SK-N-SH (cell line): ENCODE data around the gene JPH3. TPM values are rescaled to one million over a fixed set of nuclear protein-coding genes. Genes with fewer than 3 reads are reported as not detected.

ENCODE experiments used
- CTCF ChIA-PET: fragments of 300-600, 350-600 bp; formaldehyde crosslinking; extraction: SDS; loops from one replicate; lab custom pipeline; 2021; lab: Yijun Ruan, JAX
- POLR2A ChIA-PET: fragments of 350-600 bp; sonication (Branson Sonifier 250); formaldehyde crosslinking; extraction: SDS; loops from one replicate; lab custom pipeline; 2020; ENCODE audit warnings: antibody characterized with exemption, inconsistent platforms; lab: Yijun Ruan, JAX
- DNase-seq: peaks from one replicate; pipeline ENCODE4 v3.0.0; 2012
- H2AFZ ChIP-seq: fragments of 200-600 bp; sonication (generic); 2 replicates; pipeline ENCODE4 v1.8.1; 2016; ENCODE audit warnings: antibody characterized with exemption, mild to moderate bottlenecking, low read depth
- H3F3A ChIP-seq: fragments of 200-600 bp; sonication (generic); replicated peaks from 2 replicates; pipeline ENCODE3; 2016; ENCODE audit warnings: antibody characterized with exemption, mild to moderate bottlenecking; ENCODE audit not compliant: insufficient read depth
- H3K27ac ChIP-seq, 2 experiments: fragments of 200-500 bp in 1 of 2; fragments of 200-600 bp in 1 of 2; sonication (Bioruptor generic) in 1 of 2; sonication (generic), shearing (Covaris generic) in 1 of 2; 2 replicates each; pipeline versions ENCODE4 v1.5.1 to v1.6.1; 2014 to 2016; ENCODE audit warnings: low read depth in 2 of 2, inconsistent platforms in 1 of 2, low read length in 1 of 2, mild to moderate bottlenecking in 1 of 2, mixed read lengths in 1 of 2
- H3K27me3 ChIP-seq: fragments of 200-600 bp; sonication (generic), shearing (Covaris generic); 2 replicates; pipeline ENCODE4 v1.6.1; 2016; ENCODE audit warnings: mixed run types; ENCODE audit not compliant: insufficient read depth
- H3K36me3 ChIP-seq, 2 experiments: fragments of 200-500 bp in 1 of 2; fragments of 200-600 bp in 1 of 2; sonication (Bioruptor generic) in 1 of 2; sonication (generic) in 1 of 2; replicated peaks in 1 of 2; 2 replicates each; pipeline versions ENCODE3 to v1.5.1; 2014 to 2016; ENCODE audit warnings: low read length in 1 of 2, mild to moderate bottlenecking in 1 of 2; ENCODE audit not compliant: insufficient read depth in 2 of 2, control insufficient read depth in 1 of 2
- H3K4me1 ChIP-seq, 2 experiments: fragments of 200-500 bp in 1 of 2; fragments of 200-600 bp in 1 of 2; sonication (Bioruptor generic) in 1 of 2; sonication (generic), shearing (Covaris generic) in 1 of 2; 2 replicates each; pipeline versions ENCODE4 v1.5.1 to v1.6.1; 2014 to 2016; ENCODE audit warnings: low read depth in 1 of 2, low read length in 1 of 2, mixed run types in 1 of 2; ENCODE audit not compliant: insufficient read depth in 2 of 2, control insufficient read depth in 1 of 2
- H3K4me2 ChIP-seq: fragments of 200-600 bp; sonication (generic), shearing (Covaris generic); 2 replicates; pipeline ENCODE4 v1.6.1; 2017; ENCODE audit warnings: mixed run types
- H3K4me3 ChIP-seq, 2 experiments: fragments of 200-500 bp in 1 of 2; fragments of 200-600 bp in 1 of 2; sonication (Bioruptor generic) in 1 of 2; sonication (generic), shearing (Covaris generic) in 1 of 2; 2 replicates each; pipeline versions ENCODE4 v1.5.1 to v1.8.1; 2014 to 2016; ENCODE audit warnings: low read depth in 2 of 2, inconsistent platforms in 1 of 2, low read length in 1 of 2, mild to moderate bottlenecking in 1 of 2, mixed read lengths in 1 of 2, moderate library complexity in 1 of 2
- H3K79me2 ChIP-seq: fragments of 200-600 bp; sonication (generic); 2 replicates; pipeline ENCODE4 v1.8.1; 2017; ENCODE audit warnings: mild to moderate bottlenecking; ENCODE audit not compliant: insufficient read depth
- H3K9ac ChIP-seq: fragments of 200-600 bp; sonication (generic); 2 replicates; pipeline ENCODE4 v1.6.1; 2017; ENCODE audit warnings: mixed run types
- H3K9me2 ChIP-seq: fragments of 200-600 bp; sonication (generic); 2 replicates; pipeline ENCODE4 v1.6.1; 2017; ENCODE audit warnings: mixed run types
- H3K9me3 ChIP-seq: fragments of 200-600 bp; sonication (generic); 2 replicates; pipeline ENCODE4 v1.6.1; 2017; ENCODE audit warnings: mixed run types, mild to moderate bottlenecking, moderate library complexity
- H4K20me1 ChIP-seq: fragments of 200-600 bp; sonication (generic); 2 replicates; pipeline ENCODE4 v1.6.1; 2017; ENCODE audit warnings: mild to moderate bottlenecking, mixed run types; ENCODE audit not compliant: insufficient read depth
- CHD2 ChIP-seq: fragments of 150-350 bp; IDR thresholded peaks from 2 replicates; pipeline ENCODE4 v1.6.1; 2018; ENCODE audit warnings: low read length; ENCODE audit not compliant: partially characterized antibody
- ELF1 ChIP-seq: IDR thresholded peaks from 2 replicates; pipeline ENCODE4 v1.4.0; 2012
- FOSL2 ChIP-seq: IDR thresholded peaks from 2 replicates; pipeline ENCODE4 v1.4.0; 2012; ENCODE audit warnings: low read depth, mild to moderate bottlenecking, moderate library complexity, borderline replicate concordance
- GABPA ChIP-seq: IDR thresholded peaks from 2 replicates; pipeline ENCODE4 v1.4.0; 2012; ENCODE audit warnings: low read depth, mild to moderate bottlenecking
- GATA2 ChIP-seq: sonication (generic); formaldehyde crosslinking; IDR thresholded peaks from 2 replicates; pipeline ENCODE4 v1.5.0; 2020; ENCODE audit warnings: mild to moderate bottlenecking, missing genetic modification reagents
- MEF2A ChIP-seq: IDR thresholded peaks from 2 replicates; pipeline ENCODE4 v1.4.0; 2012; ENCODE audit warnings: low read depth, borderline replicate concordance
- MXI1 ChIP-seq: IDR thresholded peaks from 2 replicates; pipeline ENCODE4 v1.6.1; 2012; ENCODE audit warnings: mild to moderate bottlenecking, low read depth, low read length, improper control_type of control experiment
- NFIC ChIP-seq: IDR thresholded peaks from 2 replicates; pipeline ENCODE4 v1.4.0; 2012; ENCODE audit warnings: borderline replicate concordance
- RAD21 ChIP-seq: IDR thresholded peaks from 2 replicates; pipeline ENCODE4 v1.6.1; 2012; ENCODE audit warnings: mild to moderate bottlenecking, low read length
- RCOR1 ChIP-seq: fragments of 150-350 bp; IDR thresholded peaks from 2 replicates; pipeline ENCODE4 v1.6.1; 2017; ENCODE audit warnings: antibody characterized with exemption, low read length
- RFX5 ChIP-seq: IDR thresholded peaks from 2 replicates; pipeline ENCODE4 v1.6.1; 2012; ENCODE audit warnings: mild to moderate bottlenecking, improper control_type of control experiment, low read length
- SIN3A ChIP-seq: IDR thresholded peaks from 2 replicates; pipeline ENCODE4 v1.6.1; 2012; ENCODE audit warnings: low read depth, mild to moderate bottlenecking, low read length, moderate library complexity, borderline replicate concordance
- SMC3 ChIP-seq: IDR thresholded peaks from 2 replicates; pipeline ENCODE4 v1.6.1; 2012; ENCODE audit warnings: low read depth, low read length, improper control_type of control experiment
- TCF12 ChIP-seq: IDR thresholded peaks from 2 replicates; pipeline ENCODE4 v1.4.0; 2012
- TEAD4 ChIP-seq: IDR thresholded peaks from 2 replicates; pipeline ENCODE4 v1.4.0; 2012; ENCODE audit warnings: mild to moderate bottlenecking, borderline replicate concordance; ENCODE audit not compliant: insufficient read depth
- YY1 ChIP-seq: IDR thresholded peaks from 2 replicates; pipeline ENCODE4 v1.4.0; 2012; ENCODE audit warnings: low read depth, mild to moderate bottlenecking
- WGBS: methylation state at CpG from one replicate; pipeline ENCODE4 v1.1.6; 2017; ENCODE audit warnings: low lambda C conversion rate; 5-methylcytosine and 5-hydroxymethylcytosine counted together
- polyA plus RNA-seq, 3 experiments: library from polyadenylated mRNA; depleted of rRNA; stranded (reverse); fragments of >200 nt; gene quantifications; 2 replicates each; pipeline ENCODE4 v1.2.3, GENCODE V29; 2012
- TF ChIP-seq, protein P1 (sequence below): fragments of 150-350 bp; IDR thresholded peaks from 2 replicates; pipeline ENCODE4 v1.6.1; 2016; ENCODE audit warnings: mild to moderate bottlenecking, low read depth, low read length
- TF ChIP-seq, protein P2 (sequence below): IDR thresholded peaks from 2 replicates; pipeline ENCODE4 v1.4.0; 2012; ENCODE audit warnings: low read depth
- TF ChIP-seq, protein P3 (sequence below): IDR thresholded peaks from 2 replicates; pipeline ENCODE4; 2012

Gene JPH3
- polyA plus RNA-seq, 1 of the 3 experiments (the other 2 are of a cell fraction) = 0.25 TPM

DNA sequence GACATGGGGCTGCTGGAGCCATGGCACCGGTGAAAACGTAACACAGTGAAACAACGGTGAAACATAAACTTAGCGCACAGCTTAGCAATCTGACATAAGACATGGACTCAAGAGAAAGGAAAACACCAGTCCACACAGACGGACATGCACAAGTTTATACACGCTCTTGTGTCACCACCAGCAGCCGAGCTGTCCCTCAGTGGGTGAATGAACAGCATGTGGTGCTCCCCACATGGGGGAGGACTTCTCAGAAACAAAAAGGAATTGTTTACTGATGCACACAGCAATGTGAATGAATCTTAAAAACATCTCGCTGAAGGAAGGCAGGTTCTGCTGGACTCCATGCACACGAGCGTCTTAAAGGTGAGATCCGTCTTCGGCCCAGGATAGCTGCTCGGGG, 129.3 kb downstream of the JPH3 start:
- ChIA-PET CTCF (interaction anchor here (1.3 kb wide), 2 partner anchors 37 to 47 kb away, joined by 3 read pairs; no protein-coding TSS in a partner anchor), POLR2A (no interaction called here)
- no peak for DNase-seq
- Histone ChIP-seq H3K4me1 (peaks cover 0 to 12% of the 10 kb centered on the region in 2 experiments; a peak in 1 of 4 replicates), H4K20me1 (no peaks in the 10 kb centered on the region; the same call in 1 of the 2 replicates), H2AFZ (no peak overlapping the region), H3K9me3 (no peaks in the 10 kb centered on the region), H3K9me2 (no peaks in the 10 kb centered on the region), H3F3A (no peaks in the 10 kb centered on the region), H3K4me2 (no peak overlapping the region), H3K4me3 (no peak overlapping the region), H3K9ac (no peak overlapping the region), H3K79me2 (peaks cover 7% of the 10 kb centered on the region; the same call in 1 of the 2 replicates), H3K27ac (no peak overlapping the region), H3K36me3 (peaks cover 9 to 34% of the 10 kb centered on the region in 2 experiments), H3K27me3 (no peaks in the 10 kb centered on the region)
- no peak for TF ChIP-seq SIN3A
- TF ChIP-seq GATA2 (CRISPR knock-in tag) = no peak
- WGBS = 94% methylated on average over 13 of the region's 13 CpGs

DNA sequence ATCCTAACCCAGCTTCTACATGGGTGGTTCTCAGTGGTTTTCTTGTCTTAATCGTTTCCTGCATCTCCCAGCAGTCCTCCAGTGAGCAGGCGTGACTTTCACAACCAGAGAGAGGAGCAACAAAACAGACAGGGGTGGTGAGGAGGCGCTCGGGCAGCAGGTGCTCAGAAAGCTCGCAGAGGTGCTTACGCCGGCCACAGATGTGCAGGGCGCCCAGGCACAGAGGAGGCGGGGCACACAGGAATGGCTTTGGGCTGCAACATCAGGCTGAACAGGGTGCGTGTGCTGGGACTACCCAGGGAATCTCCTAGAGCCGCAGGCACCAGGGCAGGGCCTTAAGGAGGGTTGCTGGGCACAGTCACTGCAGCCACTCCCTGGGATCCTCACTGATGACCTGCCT, 130.9 kb downstream of the JPH3 start:
- ChIA-PET CTCF (no interaction called here), POLR2A (no interaction called here)
- Histone ChIP-seq H3K4me1 (peaks cover 0 to 12% of the 10 kb centered on the region in 2 experiments; a peak in 1 of 4 replicates), H3K9me2 (no peaks in the 10 kb centered on the region), H3K9me3 (no peaks in the 10 kb centered on the region), H3K27me3 (no peaks in the 10 kb centered on the region), H3K4me3 (no peak overlapping the region), H3K4me2 (no peak overlapping the region), H2AFZ (no peak overlapping the region), H3K79me2 (peaks cover 7% of the 10 kb centered on the region; the same call in 1 of the 2 replicates), H3F3A (no peaks in the 10 kb centered on the region), H3K27ac (no peak overlapping the region), H3K9ac (no peak overlapping the region), H3K36me3 (peaks cover 9 to 23% of the 10 kb centered on the region in 2 experiments), H4K20me1 (no peaks in the 10 kb centered on the region; the same call in 1 of the 2 replicates)
- TF ChIP-seq, protein P1, sequence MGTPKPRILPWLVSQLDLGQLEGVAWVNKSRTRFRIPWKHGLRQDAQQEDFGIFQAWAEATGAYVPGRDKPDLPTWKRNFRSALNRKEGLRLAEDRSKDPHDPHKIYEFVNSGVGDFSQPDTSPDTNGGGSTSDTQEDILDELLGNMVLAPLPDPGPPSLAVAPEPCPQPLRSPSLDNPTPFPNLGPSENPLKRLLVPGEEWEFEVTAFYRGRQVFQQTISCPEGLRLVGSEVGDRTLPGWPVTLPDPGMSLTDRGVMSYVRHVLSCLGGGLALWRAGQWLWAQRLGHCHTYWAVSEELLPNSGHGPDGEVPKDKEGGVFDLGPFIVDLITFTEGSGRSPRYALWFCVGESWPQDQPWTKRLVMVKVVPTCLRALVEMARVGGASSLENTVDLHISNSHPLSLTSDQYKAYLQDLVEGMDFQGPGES = no peak
- no peak for TF ChIP-seq RAD21
- 97% methylated on average over 8 of the region's 11 CpGs for WGBS
- DNase-seq = no peak

DNA sequence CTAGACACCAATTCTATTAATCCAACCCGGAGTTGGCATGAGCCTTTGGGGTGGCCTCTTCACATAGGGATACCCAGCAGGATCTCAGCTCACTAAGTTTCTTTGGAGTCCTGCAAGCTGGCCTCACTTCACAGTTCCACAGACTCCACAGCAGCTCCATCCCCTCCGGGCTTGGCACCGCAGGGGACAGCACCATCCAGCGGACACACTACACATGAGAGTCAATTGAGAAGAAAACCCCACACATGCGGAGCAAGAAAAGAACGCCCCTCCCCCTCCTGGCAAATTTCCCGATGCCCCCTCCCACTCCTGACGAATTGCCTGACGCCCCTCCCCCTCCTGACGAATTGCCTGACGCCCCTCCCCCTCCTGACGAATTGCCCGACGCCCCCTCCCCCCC, 132.3 kb downstream of the JPH3 start:
- Histone ChIP-seq H3K36me3 (peaks cover 9 to 15% of the 10 kb centered on the region in 2 experiments), H3K9me2 (no peaks in the 10 kb centered on the region), H3F3A (no peaks in the 10 kb centered on the region), H2AFZ (no peak overlapping the region), H3K27me3 (no peaks in the 10 kb centered on the region), H3K79me2 (peaks cover 7% of the 10 kb centered on the region; the same call in 1 of the 2 replicates), H3K4me3 (no peak overlapping the region), H3K9ac (no peak overlapping the region), H3K4me1 (peaks cover 0 to 12% of the 10 kb centered on the region in 2 experiments; a peak in 1 of 4 replicates), H3K27ac (no peak overlapping the region), H4K20me1 (no peaks in the 10 kb centered on the region; the same call in 1 of the 2 replicates), H3K4me2 (no peak overlapping the region), H3K9me3 (no peaks in the 10 kb centered on the region)
- ChIA-PET CTCF (interaction anchor here (0.8 to 2.4 kb wide), 4 partner anchors 24 to 99 kb away, joined by 3 to 5 read pairs (median 4); no protein-coding TSS in a partner anchor), POLR2A (no interaction called here)
- WGBS = 88% methylated on average over 14 of the region's 14 CpGs
- DNase-seq = no peak
- TF ChIP-seq, protein P2, sequence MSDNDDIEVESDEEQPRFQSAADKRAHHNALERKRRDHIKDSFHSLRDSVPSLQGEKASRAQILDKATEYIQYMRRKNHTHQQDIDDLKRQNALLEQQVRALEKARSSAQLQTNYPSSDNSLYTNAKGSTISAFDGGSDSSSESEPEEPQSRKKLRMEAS = no peak
- TF ChIP-seq ELF1 (no peak), NFIC (no peak), RFX5 (no peak), TCF12 (no peak), MXI1 (no peak), MEF2A (no peak), CHD2 (no peak), RCOR1 (no peak), YY1 (no peak), SMC3 (no peak), TEAD4 (no peak), GABPA (no peak), RAD21 (no peak), FOSL2 (no peak)
- TF ChIP-seq, protein P1 = no peak
- TF ChIP-seq, protein P3, sequence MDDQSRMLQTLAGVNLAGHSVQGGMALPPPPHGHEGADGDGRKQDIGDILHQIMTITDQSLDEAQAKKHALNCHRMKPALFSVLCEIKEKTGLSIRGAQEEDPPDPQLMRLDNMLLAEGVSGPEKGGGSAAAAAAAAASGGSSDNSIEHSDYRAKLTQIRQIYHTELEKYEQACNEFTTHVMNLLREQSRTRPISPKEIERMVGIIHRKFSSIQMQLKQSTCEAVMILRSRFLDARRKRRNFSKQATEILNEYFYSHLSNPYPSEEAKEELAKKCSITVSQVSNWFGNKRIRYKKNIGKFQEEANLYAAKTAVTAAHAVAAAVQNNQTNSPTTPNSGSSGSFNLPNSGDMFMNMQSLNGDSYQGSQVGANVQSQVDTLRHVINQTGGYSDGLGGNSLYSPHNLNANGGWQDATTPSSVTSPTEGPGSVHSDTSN = no peak
